Measurements from ENCODE around the gene SLC9A3. TPM values are rescaled to one million over a fixed set of nuclear protein-coding genes. Genes with fewer than 3 reads are reported as not detected.

SLC9A3 gene
- total RNA-seq, 1 experiment from 2014 or later, result 0.85 TPM

DNA sequence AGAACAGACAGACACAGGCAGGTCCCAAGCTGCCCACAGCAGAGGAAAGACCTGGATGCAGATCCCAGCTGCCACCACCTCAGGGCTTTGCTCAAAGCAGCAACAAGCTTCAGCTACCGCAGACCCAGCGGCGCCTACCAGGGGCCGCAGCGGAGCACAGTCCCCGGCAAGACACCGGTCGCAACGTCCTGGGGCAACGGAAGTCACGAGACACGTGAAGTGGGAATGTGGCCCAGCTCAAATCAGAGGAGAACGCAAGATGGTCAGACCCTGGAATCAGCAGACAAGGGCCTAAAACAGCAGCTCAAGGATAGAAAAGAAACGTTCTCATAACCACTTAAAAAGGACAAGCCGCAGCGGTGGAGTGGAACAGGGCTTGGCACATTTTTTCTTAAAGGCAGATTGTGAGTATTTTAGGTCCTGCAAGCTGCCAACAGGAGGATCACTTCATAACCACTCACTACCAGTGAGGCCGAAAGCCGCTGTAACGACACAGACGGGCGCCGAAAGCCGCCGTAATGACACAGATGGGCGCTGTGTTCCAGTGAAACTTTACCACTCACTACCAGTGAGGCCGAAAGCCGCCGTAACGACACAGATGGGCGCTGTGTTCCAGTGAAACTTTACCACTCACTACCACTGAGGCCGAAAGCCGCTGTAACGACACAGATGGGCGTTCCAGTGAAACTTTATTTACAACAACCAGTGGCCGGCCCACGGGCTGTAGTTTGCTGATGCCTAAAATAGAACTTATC is 21.7 kb downstream of the SLC9A3 start:
- H3K36me3 Mint-ChIP-seq (ENCODE audit: insufficient read depth in 1 of 3, low read depth in 3 of 3), result no peaks in the 10 kb centered on the region
- no peak overlapping the region for H3K14ac ChIP-seq (ENCODE audit: insufficient read depth, low read length)

More for the DNA sequence above, 21.7 kb downstream of the SLC9A3 start:
- H4K5ac ChIP-seq (ENCODE audit: insufficient read length, low read depth, low read length), result no peak overlapping the region
- H3K27me3 Mint-ChIP-seq (ENCODE audit: low read depth), result peaks cover 49% of the 10 kb centered on the region
- H2BK15ac ChIP-seq (ENCODE audit: low read depth, low read length), result no peak overlapping the region
- no CpG with 5 or more reads among the region's 36 CpGs for WGBS (ENCODE audit: extremely low coverage, insufficient read length, low lambda C conversion rate)
- H3K79me1 ChIP-seq (ENCODE audit: insufficient read depth, low read depth, low read length, poor library complexity, severe bottlenecking), result no peaks in the 10 kb centered on the region
- no peak overlapping the region for H2BK12ac ChIP-seq (ENCODE audit: insufficient read length, low read depth, low read length)
- no peak overlapping the region for H4K8ac ChIP-seq (replicated peaks; ENCODE audit: insufficient read length, low read depth, low read length)
- no peaks in the 10 kb centered on the region; the same call in 1 of the 2 replicates for H3K27me3 ChIP-seq (ENCODE audit: insufficient read depth, low read length)
- TF ChIP-seq, protein P1, sequence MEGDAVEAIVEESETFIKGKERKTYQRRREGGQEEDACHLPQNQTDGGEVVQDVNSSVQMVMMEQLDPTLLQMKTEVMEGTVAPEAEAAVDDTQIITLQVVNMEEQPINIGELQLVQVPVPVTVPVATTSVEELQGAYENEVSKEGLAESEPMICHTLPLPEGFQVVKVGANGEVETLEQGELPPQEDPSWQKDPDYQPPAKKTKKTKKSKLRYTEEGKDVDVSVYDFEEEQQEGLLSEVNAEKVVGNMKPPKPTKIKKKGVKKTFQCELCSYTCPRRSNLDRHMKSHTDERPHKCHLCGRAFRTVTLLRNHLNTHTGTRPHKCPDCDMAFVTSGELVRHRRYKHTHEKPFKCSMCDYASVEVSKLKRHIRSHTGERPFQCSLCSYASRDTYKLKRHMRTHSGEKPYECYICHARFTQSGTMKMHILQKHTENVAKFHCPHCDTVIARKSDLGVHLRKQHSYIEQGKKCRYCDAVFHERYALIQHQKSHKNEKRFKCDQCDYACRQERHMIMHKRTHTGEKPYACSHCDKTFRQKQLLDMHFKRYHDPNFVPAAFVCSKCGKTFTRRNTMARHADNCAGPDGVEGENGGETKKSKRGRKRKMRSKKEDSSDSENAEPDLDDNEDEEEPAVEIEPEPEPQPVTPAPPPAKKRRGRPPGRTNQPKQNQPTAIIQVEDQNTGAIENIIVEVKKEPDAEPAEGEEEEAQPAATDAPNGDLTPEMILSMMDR (conservative IDR thresholded peaks at IDR 0.05), result no peak
- H3K9ac ChIP-seq (ENCODE audit: extremely low read depth, insufficient read length, low read length), result no peak overlapping the region
- no peak overlapping the region for H3T11ph ChIP-seq (ENCODE audit: low read length)
- peaks cover 0 to 4% of the 10 kb centered on the region in 2 experiments; a peak in 2 of 4 replicates for H3K4me1 Mint-ChIP-seq
- no peak for DNase-seq
- no peak overlapping the region for H2BK20ac ChIP-seq (ENCODE audit: low read depth, low read length, poor library complexity, severe bottlenecking)
- no peak overlapping the region for H3K27ac ChIP-seq (ENCODE audit: insufficient read length, low read depth, low read length)
- H3K9me3 ChIP-seq (ENCODE audit: control insufficient read depth, low read depth, low read length), result no peaks in the 10 kb centered on the region
- H3K4me3 Mint-ChIP-seq, result no peak overlapping the region
- no peak overlapping the region for H3K27ac Mint-ChIP-seq
- no peak overlapping the region for H3K4ac ChIP-seq (ENCODE audit: low read depth, low read length)
- peaks cover 0 to 3% of the 10 kb centered on the region in 2 experiments; a peak in 1 of 5 replicates for H3K9me3 Mint-ChIP-seq
- no peak overlapping the region for H3K4me2 ChIP-seq (ENCODE audit: insufficient read depth, insufficient read length, low read length)
- H2AK5ac ChIP-seq (ENCODE audit: insufficient read length, low read length), result no peak overlapping the region
- H2BK120ac ChIP-seq (ENCODE audit: low read depth, low read length, poor library complexity, severe bottlenecking), result no peak overlapping the region
- H2AFZ ChIP-seq (ENCODE audit: low read length), result no peak overlapping the region
- H3K79me2 ChIP-seq (ENCODE audit: insufficient read depth, low read length), result no peaks in the 10 kb centered on the region
- H3K56ac ChIP-seq (ENCODE audit: insufficient read length, low read depth, low read length), result no peak overlapping the region
- H4K91ac ChIP-seq (ENCODE audit: insufficient read length, low read depth, low read length), result no peak overlapping the region
- H3K23me2 ChIP-seq (ENCODE audit: insufficient read length, low read depth, low read length, poor library complexity, severe bottlenecking), result no peaks in the 10 kb centered on the region
- H3K23ac ChIP-seq (ENCODE audit: insufficient read length, low read depth, low read length), result no peak overlapping the region
- no peaks in the 10 kb centered on the region for H4K20me1 ChIP-seq (ENCODE audit: control insufficient read depth, insufficient read depth, insufficient read length)
- H3K4me1 ChIP-seq (ENCODE audit: insufficient read depth, low read length), result no peaks in the 10 kb centered on the region
- H3K18ac ChIP-seq (ENCODE audit: insufficient read length, low read depth, low read length), result no peak overlapping the region
- no peak overlapping the region for H2BK5ac ChIP-seq (ENCODE audit: insufficient read length, low read length)

All from H9 (cell line).